Gastroesophageal sphincter (tissue), 3 donors: ENCODE results near the gene IDI1.

Experiments used
- CTCF ChIP-seq, 4 experiments: fragments of 200-600 bp in 2 of 4; fragments of 450-650 bp in 2 of 4; sonication (generic) in 1 of 4; IDR thresholded peaks; one replicate each; pipeline ENCODE4 v1.5.1; 2017 to 2019; ENCODE audit warnings: antibody characterized with exemption in 4 of 4, mild to moderate bottlenecking in 2 of 4, moderate library complexity in 2 of 4
- EP300 ChIP-seq: sonication (generic); formaldehyde crosslinking; IDR thresholded peaks from one replicate; pipeline ENCODE4 v1.6.1; 2017; ENCODE audit warnings: antibody characterized with exemption, mild to moderate bottlenecking
- POLR2A ChIP-seq, 2 donors: fragments of 450-650 bp; IDR thresholded peaks; one replicate each; pipeline ENCODE4 v1.6.1; 2017; ENCODE audit warnings: antibody characterized with exemption in 2 of 2, mild to moderate bottlenecking in 2 of 2, moderate library complexity in 1 of 2
- POLR2AphosphoS5 ChIP-seq: sonication (generic); formaldehyde crosslinking; IDR thresholded peaks from one replicate; pipeline ENCODE4 v1.6.1; 2017; ENCODE audit warnings: antibody characterized with exemption

GRCh38 chr10:1044964-1045363 lies 4.0 kb downstream of the IDI1 start:
- TF ChIP-seq CTCF (IDR thresholded peaks at IDR 0.05) (no peak), EP300 (no peak), POLR2A (IDR thresholded peaks at IDR 0.05) (no peak), POLR2AphosphoS5 (no peak)
